ENCODE measurements around the gene SMCHD1.

The SMCHD1 gene

DNA sequence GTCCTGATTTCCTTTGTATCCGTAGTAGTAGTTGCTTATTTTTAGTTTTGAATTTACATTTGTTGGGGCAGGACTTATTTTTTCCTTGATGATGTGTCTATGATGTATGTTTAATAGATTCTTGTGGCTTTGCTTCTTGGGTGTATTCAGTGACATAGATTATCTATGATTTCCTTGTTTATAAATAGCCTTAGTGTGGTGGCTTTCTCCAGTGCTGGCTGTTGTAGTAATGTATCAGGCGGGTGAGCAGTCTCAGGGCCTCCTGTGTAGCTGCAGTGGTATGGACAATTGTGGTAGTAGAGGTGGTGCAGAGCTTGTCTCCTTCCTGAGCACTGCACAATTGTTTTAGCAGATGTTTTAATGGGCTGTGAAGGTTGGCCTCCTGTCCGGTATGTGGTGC is 60.5 kb downstream of the SMCHD1 start:
- H3K4me3 ChIP-seq (ENCODE audit: low read depth, low read length): no peak overlapping the region
- no peak for DNase-seq (ENCODE audit: low read depth)

DNA sequence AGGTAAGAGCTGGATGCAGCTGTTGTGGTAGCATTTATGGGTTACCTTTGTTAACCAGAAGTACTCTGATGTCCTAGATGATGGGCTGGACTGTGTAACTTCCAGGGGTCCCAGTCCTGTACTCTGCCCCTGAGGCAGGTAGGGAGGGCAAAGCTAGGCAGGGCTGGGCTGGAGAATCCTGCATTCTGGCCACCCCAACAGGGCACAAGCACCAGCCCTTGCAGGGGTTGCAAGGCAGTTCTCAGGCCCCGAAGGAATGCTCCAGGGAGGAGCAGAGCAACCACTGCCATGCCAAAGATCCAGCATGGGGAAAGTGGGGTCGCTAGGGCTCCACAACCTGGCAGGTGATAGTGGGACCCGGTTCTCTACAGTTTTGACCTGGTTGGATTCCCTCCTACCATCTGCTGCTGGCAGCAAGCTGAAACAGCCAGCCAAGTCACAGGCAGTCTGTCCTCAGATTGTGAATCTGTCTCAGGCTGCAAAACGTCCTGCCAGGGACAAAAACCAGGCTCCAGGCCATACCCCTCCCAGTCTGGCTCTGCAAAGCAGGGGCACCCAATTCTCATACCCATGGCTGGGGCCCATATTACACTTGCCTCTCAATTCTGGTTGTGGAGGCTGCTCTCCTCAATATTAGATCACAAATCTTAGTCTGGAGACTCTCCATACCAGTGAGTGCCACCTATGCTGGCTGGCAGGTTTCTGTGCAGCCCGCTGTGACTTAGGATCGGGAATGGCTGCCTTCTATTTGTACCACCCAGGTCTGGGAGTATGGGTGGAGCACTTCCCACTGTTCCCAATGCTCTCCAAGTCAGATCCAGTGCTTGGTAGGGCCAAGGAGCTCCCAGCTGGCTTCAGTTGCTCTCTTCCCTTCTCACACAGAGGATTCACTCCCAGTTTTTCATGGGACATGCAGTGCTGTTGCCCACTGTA is 61.1 kb downstream of the SMCHD1 start:
- no peak for DNase-seq (ENCODE audit: low read depth)
- no peak overlapping the region for H3K4me3 ChIP-seq (ENCODE audit: low read depth, low read length)
- TF ChIP-seq, protein P1, sequence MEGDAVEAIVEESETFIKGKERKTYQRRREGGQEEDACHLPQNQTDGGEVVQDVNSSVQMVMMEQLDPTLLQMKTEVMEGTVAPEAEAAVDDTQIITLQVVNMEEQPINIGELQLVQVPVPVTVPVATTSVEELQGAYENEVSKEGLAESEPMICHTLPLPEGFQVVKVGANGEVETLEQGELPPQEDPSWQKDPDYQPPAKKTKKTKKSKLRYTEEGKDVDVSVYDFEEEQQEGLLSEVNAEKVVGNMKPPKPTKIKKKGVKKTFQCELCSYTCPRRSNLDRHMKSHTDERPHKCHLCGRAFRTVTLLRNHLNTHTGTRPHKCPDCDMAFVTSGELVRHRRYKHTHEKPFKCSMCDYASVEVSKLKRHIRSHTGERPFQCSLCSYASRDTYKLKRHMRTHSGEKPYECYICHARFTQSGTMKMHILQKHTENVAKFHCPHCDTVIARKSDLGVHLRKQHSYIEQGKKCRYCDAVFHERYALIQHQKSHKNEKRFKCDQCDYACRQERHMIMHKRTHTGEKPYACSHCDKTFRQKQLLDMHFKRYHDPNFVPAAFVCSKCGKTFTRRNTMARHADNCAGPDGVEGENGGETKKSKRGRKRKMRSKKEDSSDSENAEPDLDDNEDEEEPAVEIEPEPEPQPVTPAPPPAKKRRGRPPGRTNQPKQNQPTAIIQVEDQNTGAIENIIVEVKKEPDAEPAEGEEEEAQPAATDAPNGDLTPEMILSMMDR (IDR thresholded peaks at IDR 0.05; ENCODE audit: insufficient read depth, low read depth, low read length, missing control alignments): no peak

More for the DNA sequence above, 60.5 kb downstream of the SMCHD1 start:
- TF ChIP-seq, protein P1 (IDR thresholded peaks at IDR 0.05; ENCODE audit: insufficient read depth, low read depth, low read length, missing control alignments): no peak

DNA sequence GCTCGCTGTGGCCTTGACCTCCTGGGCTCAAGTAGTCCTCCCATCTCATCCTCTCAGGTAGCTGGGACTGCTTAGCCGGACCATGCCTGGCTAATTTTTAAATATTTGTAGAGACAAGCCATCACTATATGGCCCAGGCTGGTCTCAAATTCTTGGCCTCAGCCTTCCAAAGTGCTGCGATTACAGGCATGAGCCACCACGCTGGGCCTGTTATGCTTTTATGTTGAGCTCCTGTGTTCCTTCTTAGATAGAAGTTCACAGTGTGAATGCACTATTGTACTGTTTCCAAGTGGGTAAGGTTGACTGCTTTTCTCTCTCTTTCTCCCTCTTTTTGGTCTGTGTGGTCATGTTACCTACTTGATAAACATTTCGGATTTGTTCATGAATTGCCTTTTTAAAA is 61.9 kb downstream of the SMCHD1 start:
- TF ChIP-seq, protein P1 (IDR thresholded peaks at IDR 0.05; ENCODE audit: insufficient read depth, low read depth, low read length, missing control alignments): no peak
- H3K4me3 ChIP-seq (ENCODE audit: low read depth, low read length): no peak overlapping the region
- DNase-seq (ENCODE audit: low read depth): no peak

DNA sequence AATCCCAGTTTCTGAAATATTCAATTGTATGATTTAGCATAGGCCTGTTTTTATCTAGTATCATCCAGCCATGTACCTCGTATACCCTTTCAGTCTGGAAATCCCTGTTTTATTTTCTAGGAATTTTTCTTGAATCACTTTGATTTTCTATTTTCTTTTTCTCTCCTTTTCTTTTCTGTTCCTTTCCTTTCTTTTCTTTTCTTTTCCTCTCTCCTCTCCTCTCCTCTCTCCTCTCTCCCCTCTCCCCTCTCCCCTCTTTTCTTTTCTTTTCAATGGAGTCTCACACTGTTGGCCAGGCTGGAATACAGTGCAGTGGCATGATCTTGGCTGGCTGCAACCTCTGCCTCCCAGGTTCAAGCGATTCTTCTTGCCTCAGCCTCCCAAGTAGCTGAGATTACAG is 63.5 kb downstream of the SMCHD1 start:
- no peak overlapping the region for H3K4me3 ChIP-seq (ENCODE audit: low read depth, low read length)
- no peak for DNase-seq (ENCODE audit: low read depth)
- TF ChIP-seq, protein P1 (IDR thresholded peaks at IDR 0.05; ENCODE audit: insufficient read depth, low read depth, low read length, missing control alignments): no peak

DNA sequence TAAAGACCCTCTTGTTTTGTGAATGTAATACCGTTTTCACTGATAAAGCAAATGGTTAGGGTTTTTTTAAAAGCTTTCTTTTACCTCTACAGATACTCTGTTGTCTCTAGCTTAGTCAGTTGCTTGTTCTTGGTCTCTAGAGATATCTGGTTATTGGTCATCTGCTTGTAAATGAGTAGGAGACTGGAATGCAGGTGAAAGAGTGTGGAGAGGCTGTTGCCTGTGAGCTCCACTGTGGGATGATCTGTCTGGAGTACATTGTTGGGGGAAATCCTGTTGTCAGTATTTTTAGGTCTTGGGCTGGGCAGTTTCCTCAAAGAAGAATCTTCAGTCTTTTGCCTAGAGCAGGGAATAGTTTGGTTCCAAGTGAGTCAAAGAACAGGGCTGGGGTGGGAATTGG is 67.7 kb downstream of the SMCHD1 start:
- TF ChIP-seq, protein P1 (IDR thresholded peaks at IDR 0.05; ENCODE audit: insufficient read depth, low read depth, low read length, missing control alignments): no peak
- H3K4me3 ChIP-seq (ENCODE audit: low read depth, low read length): no peak overlapping the region

DNA sequence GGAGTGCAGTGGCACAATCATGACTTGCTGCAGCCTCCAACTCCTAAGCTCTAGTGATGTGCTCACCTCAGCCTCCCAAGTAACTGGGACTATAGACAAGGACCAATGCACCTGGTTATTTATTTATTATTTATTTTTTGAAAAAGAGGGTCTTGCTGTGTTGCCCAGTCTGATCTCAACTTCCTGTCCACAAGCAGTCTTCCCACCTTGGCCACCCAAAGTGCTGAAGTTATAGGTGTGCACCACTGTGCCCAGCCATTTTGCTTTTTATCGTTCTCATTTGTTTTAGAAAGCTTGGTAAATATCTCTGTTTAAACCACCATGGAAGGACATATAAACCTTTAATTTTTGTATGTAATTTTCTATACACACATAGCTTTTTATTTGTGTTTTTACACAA is 74.2 kb downstream of the SMCHD1 start:
- TF ChIP-seq, protein P1 (IDR thresholded peaks at IDR 0.05; ENCODE audit: insufficient read depth, low read depth, low read length, missing control alignments): no peak
- DNase-seq (ENCODE audit: low read depth): no peak
- H3K4me3 ChIP-seq (ENCODE audit: low read depth, low read length): no peak overlapping the region

More for the DNA sequence above, 67.7 kb downstream of the SMCHD1 start:
- no peak for DNase-seq (ENCODE audit: low read depth)

Measured in GM12865 (cell line).